NCI-H345 treated with DMSO at 0.1 percent for 48 hours (cell line): ENCODE data around the gene ZBTB32.
"Not testable (repeated sequence)": the region's sequence is repeated elsewhere in the genome, so short reads cannot be mapped to it uniquely, and the experiment has no call there.

Source experiments
- DNase-seq: peaks from one replicate; lab custom pipeline; 2025; ENCODE audit not compliant: unreplicated experiment; lab: John Stamatoyannopoulos, UW

ZBTB32 gene

DNA sequence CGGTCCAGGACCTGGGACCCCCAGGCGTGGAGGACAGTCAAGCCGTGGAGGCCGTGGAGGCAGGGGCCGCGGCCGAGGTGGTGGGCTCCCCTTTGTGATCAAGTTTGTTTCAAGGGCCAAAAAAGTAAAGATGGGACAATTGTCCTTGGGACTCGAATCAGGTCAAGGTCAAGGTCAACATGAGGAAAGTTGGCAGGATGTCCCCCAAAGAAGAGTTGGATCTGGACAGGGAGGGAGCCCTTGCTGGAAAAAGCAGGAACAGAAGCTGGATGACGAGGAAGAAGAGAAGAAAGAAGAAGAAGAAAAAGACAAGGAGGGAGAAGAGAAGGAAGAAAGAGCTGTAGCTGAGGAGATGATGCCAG lies 15.8 kb downstream of the ZBTB32 start:
- DNase-seq: no peak

- DNase-seq: no peak
These were observed 16.3 kb downstream of the ZBTB32 start for GRCh38 chr19:35720648-35721047.

DNA sequence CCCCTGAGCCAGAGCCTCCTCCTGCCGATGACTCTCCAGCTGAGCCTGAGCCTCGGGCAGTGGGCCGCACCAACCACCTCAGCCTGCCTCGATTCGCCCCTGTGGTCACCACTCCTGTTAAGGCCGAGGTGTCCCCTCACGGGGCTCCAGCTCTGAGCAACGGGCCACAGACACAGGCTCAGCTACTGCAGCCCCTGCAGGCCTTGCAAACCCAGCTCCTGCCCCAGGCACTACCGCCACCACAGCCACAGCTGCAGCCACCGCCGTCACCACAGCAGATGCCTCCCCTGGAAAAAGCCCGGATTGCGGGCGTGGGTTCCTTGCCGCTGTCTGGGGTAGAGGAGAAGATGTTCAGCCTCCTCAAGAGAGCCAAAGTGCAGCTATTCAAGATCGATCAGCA lies 17.0 kb downstream of the ZBTB32 start:
- no peak for DNase-seq

DNA sequence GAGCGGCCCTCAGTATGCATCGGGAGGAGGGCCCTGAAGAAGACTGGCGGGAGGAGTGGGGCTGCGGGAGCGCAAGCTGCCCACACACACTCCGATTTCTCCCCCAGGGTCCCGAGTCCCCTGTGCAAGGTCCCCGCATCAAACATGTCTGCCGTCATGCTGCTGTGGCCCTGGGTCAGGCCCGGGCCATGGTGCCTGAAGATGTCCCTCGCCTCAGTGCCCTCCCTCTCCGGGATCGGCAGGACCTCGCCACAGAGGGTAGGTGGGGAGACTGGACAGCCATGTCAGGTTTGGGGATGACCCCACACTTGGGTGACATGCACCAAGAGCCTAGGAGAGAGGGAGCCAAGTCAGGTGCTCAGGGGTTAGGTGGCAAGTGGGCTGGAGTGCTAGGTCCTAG lies 18.1 kb downstream of the ZBTB32 start:
- no peak for DNase-seq

DNA sequence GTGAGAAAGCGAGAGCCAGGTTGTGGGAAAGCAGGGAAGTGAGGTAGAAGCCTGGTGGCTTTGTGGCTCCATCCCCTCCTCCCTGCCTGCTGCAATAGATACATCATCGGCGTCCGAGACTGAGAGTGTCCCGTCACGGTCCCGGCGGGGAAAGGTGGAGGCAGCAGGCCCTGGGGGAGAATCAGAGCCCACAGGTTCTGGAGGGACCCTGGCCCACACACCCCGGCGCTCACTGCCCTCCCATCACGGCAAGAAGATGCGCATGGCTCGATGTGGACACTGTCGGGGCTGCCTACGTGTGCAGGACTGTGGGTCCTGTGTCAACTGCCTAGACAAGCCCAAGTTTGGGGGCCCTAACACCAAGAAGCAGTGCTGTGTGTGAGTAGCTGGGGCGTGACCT lies 18.5 kb downstream of the ZBTB32 start:
- DNase-seq: no peak

GRCh38 chr19:35723671-35724070 lies 19.3 kb downstream of the ZBTB32 start:
- no peak for DNase-seq

- not testable (repeated sequence) for DNase-seq
These were observed 19.8 kb downstream of the ZBTB32 start for GRCh38 chr19:35724132-35724531.

GRCh38 chr19:35724560-35724959 lies 20.2 kb downstream of the ZBTB32 start:
- no peak for DNase-seq

- DNase-seq: no peak
These were observed 21.0 kb downstream of the ZBTB32 start for GRCh38 chr19:35725216-35725861.

DNA sequence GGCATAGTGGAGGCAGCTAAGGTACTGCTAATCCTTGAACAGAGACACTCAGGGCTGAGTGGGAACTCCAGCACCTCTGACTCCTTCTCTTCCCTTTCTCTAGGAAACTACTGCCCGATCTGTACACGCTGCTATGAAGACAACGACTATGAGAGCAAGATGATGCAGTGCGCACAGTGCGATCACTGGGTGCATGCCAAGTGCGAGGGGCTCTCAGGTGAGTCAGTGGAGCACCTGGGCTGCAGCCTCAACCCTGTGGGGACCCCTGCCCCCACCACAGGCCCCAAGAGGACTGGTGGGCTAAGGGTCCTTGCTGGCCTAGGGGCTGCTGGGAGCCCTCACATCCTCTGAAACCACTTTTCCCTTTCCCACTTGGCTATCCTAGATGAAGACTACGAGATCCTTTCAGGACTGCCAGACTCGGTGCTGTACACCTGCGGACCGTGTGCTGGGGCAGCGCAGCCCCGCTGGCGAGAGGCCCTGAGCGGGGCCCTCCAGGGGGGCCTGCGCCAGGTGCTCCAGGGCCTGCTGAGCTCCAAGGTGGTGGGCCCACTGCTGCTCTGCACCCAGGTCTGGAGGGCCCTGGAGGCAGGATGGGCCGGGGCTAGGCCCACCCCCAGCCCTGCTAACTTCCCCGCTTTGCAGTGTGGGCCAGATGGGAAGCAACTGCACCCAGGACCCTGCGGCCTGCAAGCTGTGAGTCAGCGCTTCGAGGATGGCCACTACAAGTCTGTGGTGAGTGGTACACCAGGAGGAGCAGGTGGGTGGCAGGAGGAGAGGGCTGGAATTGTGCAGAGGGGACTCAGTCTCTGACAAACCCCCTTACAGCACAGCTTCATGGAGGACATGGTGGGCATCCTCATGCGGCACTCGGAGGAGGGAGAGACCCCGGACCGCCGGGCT lies 22.9 kb downstream of the ZBTB32 start:
- no peak for DNase-seq

- no peak for DNase-seq
These were observed 23.8 kb downstream of the ZBTB32 start for GRCh38 chr19:35727956-35728706.

DNA sequence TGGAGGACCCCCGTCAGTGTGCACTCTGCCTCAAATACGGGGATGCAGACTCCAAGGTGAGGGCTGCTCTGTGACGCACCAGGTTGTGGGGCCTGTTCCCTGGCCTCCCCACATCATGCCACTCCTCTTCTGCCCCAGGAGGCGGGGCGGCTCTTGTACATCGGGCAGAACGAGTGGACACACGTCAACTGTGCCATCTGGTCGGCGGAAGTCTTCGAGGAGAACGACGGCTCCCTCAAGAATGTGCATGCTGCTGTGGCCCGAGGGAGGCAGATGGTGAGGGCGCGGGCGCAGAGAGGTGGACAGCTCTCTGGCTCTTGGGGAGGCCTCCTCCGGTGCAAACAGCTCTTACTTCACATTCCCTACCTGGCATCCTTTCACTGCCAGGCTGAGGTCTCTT lies 24.7 kb downstream of the ZBTB32 start:
- DNase-seq: no peak

DNA sequence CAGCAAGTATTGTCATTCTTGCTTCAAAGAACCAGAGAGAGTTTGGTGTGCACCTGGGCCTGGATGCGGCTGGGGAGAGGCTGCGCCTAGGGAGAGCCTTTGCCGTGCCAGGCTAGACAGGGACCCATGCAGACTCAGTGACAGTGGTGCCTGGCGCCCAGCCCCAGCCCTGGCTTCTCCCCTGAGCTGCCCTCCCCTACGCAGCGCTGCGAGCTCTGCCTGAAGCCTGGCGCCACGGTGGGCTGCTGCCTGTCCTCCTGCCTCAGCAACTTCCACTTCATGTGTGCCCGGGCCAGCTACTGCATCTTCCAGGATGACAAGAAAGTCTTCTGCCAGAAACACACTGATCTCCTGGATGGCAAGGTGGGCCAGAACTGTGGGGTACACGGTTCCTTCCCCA lies 25.4 kb downstream of the ZBTB32 start:
- no peak for DNase-seq

DNA sequence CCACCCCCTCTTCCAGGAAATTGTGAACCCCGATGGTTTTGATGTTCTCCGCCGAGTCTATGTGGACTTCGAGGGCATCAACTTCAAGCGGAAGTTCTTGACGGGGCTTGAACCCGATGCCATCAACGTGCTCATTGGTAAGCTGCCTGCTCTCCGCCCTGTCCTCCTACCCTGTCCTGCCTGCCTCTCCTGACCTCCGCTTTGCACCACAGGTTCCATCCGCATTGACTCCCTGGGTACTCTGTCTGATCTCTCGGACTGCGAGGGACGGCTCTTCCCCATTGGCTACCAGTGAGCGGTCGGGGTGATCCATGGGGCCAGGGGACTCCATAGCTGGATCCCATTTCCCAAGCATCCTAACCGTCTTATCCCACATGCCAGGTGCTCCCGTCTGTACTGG lies 26.0 kb downstream of the ZBTB32 start:
- no peak for DNase-seq

DNA sequence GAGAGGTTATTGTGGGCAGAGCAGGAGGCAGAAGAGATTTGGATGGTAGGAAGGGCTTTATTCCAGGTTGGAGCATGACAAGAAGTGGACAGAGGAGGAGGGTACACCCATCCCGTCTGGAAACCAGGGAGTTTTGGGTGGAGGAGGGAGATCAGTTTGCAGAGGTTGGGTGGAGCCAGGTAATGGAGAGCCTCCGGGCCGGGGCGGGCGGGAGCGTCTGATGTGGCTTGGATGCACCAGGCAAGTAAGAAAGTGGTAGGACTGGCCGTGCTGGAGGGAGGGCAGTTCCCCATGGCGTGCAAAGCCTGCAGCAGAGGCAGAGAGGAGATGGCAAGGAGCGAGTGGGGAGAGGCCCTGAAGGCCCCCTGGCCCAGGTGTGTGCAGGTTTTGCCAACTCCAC lies 27.0 kb downstream of the ZBTB32 start:
- DNase-seq: no peak

- no peak for DNase-seq
These were observed 27.5 kb downstream of the ZBTB32 start for GRCh38 chr19:35731779-35732405.

- DNase-seq: no peak
These were observed 28.3 kb downstream of the ZBTB32 start for GRCh38 chr19:35732540-35733179.

DNA sequence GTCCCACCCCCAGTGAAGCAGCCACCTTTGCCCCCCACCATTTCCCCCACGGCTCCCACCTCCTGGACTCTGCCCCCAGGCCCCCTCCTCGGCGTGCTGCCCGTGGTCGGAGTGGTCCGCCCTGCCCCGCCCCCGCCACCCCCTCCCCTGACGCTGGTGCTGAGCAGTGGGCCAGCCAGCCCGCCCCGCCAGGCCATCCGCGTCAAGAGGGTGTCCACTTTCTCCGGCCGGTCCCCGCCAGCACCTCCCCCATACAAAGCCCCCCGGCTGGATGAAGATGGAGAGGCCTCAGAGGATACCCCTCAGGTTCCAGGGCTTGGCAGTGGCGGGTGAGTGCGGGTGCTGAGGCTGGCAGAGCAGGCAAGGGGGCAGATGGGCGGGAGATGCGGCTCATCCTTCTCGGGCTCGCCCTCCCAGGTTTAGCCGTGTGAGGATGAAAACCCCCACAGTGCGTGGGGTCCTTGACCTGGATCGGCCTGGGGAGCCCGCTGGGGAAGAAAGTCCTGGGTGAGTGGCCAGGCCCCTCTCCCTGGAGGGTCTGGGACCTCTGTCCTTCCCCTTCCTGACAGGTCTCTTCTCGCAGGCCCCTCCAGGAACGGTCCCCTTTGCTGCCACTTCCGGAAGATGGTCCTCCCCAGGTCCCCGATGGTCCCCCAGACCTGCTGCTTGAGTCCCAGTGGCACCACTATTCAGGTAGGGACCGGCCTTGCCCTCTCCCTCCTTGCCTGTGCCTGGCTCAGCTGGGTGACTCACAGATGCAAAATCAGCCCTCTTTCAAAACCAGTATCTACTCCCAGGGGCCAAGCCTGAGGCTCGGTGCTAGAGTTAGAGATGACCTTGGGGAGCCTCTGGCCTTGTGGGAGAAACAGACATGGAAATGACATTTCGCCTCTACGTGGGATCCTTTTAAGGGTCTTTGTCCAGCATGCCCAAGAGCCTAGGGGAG lies 29.1 kb downstream of the ZBTB32 start:
- no peak for DNase-seq

DNA sequence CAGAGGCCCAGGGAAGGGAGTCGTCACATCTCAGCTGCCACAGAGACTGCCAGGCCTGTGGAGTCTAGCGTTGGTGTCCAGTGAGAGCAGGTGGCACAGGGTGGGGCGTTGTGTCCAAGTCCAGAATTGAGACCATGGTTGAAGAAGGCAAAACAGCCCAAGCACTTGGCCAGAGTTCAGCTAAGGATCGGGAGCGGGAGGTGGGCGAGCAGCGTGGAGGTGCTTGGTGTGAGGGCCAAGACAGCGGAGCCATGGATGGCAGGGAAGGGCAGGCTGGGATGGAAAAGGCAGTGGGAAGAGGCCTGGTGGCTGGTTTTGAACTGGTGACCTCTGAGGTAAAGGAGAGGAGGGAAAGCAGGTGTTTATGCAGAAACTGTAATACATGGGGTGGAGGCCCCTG lies 29.9 kb downstream of the ZBTB32 start:
- DNase-seq: no peak

GRCh38 chr19:35734889-35735288 lies 30.5 kb downstream of the ZBTB32 start:
- DNase-seq: no peak
